SK-N-SH (cell line): Measurements from ENCODE around the gene ZBTB7B. TPM values are rescaled to one million over a fixed set of nuclear protein-coding genes. Genes with fewer than 3 reads are reported as not detected.

Experiments used
- CTCF ChIA-PET: fragments of 300-600, 350-600 bp; formaldehyde crosslinking; extraction: SDS; loops from one replicate; lab custom pipeline; 2021; lab: Yijun Ruan, JAX
- POLR2A ChIA-PET: fragments of 350-600 bp; sonication (Branson Sonifier 250); formaldehyde crosslinking; extraction: SDS; loops from one replicate; lab custom pipeline; 2020; ENCODE audit warnings: antibody characterized with exemption, inconsistent platforms; lab: Yijun Ruan, JAX
- DNase-seq: peaks from one replicate; pipeline ENCODE4 v3.0.0; 2012
- H2AFZ ChIP-seq: fragments of 200-600 bp; sonication (generic); 2 replicates; pipeline ENCODE4 v1.8.1; 2016; ENCODE audit warnings: antibody characterized with exemption, mild to moderate bottlenecking, low read depth
- H3F3A ChIP-seq: fragments of 200-600 bp; sonication (generic); replicated peaks from 2 replicates; pipeline ENCODE3; 2016; ENCODE audit warnings: antibody characterized with exemption, mild to moderate bottlenecking; ENCODE audit not compliant: insufficient read depth
- H3K27ac ChIP-seq, 2 experiments: fragments of 200-500 bp in 1 of 2; fragments of 200-600 bp in 1 of 2; sonication (Bioruptor generic) in 1 of 2; sonication (generic), shearing (Covaris generic) in 1 of 2; 2 replicates each; pipeline versions ENCODE4 v1.5.1 to v1.6.1; 2014 to 2016; ENCODE audit warnings: low read depth in 2 of 2, inconsistent platforms in 1 of 2, low read length in 1 of 2, mild to moderate bottlenecking in 1 of 2, mixed read lengths in 1 of 2
- H3K27me3 ChIP-seq: fragments of 200-600 bp; sonication (generic), shearing (Covaris generic); 2 replicates; pipeline ENCODE4 v1.6.1; 2016; ENCODE audit warnings: mixed run types; ENCODE audit not compliant: insufficient read depth
- H3K36me3 ChIP-seq, 2 experiments: fragments of 200-500 bp in 1 of 2; fragments of 200-600 bp in 1 of 2; sonication (Bioruptor generic) in 1 of 2; sonication (generic) in 1 of 2; replicated peaks in 1 of 2; 2 replicates each; pipeline versions ENCODE3 to v1.5.1; 2014 to 2016; ENCODE audit warnings: low read length in 1 of 2, mild to moderate bottlenecking in 1 of 2; ENCODE audit not compliant: insufficient read depth in 2 of 2, control insufficient read depth in 1 of 2
- H3K4me1 ChIP-seq, 2 experiments: fragments of 200-500 bp in 1 of 2; fragments of 200-600 bp in 1 of 2; sonication (Bioruptor generic) in 1 of 2; sonication (generic), shearing (Covaris generic) in 1 of 2; 2 replicates each; pipeline versions ENCODE4 v1.5.1 to v1.6.1; 2014 to 2016; ENCODE audit warnings: low read depth in 1 of 2, low read length in 1 of 2, mixed run types in 1 of 2; ENCODE audit not compliant: insufficient read depth in 2 of 2, control insufficient read depth in 1 of 2
- H3K4me2 ChIP-seq: fragments of 200-600 bp; sonication (generic), shearing (Covaris generic); 2 replicates; pipeline ENCODE4 v1.6.1; 2017; ENCODE audit warnings: mixed run types
- H3K4me3 ChIP-seq, 2 experiments: fragments of 200-500 bp in 1 of 2; fragments of 200-600 bp in 1 of 2; sonication (Bioruptor generic) in 1 of 2; sonication (generic), shearing (Covaris generic) in 1 of 2; 2 replicates each; pipeline versions ENCODE4 v1.5.1 to v1.8.1; 2014 to 2016; ENCODE audit warnings: low read depth in 2 of 2, inconsistent platforms in 1 of 2, low read length in 1 of 2, mild to moderate bottlenecking in 1 of 2, mixed read lengths in 1 of 2, moderate library complexity in 1 of 2
- H3K79me2 ChIP-seq: fragments of 200-600 bp; sonication (generic); 2 replicates; pipeline ENCODE4 v1.8.1; 2017; ENCODE audit warnings: mild to moderate bottlenecking; ENCODE audit not compliant: insufficient read depth
- H3K9ac ChIP-seq: fragments of 200-600 bp; sonication (generic); 2 replicates; pipeline ENCODE4 v1.6.1; 2017; ENCODE audit warnings: mixed run types
- H3K9me2 ChIP-seq: fragments of 200-600 bp; sonication (generic); 2 replicates; pipeline ENCODE4 v1.6.1; 2017; ENCODE audit warnings: mixed run types
- H3K9me3 ChIP-seq: fragments of 200-600 bp; sonication (generic); 2 replicates; pipeline ENCODE4 v1.6.1; 2017; ENCODE audit warnings: mixed run types, mild to moderate bottlenecking, moderate library complexity
- H4K20me1 ChIP-seq: fragments of 200-600 bp; sonication (generic); 2 replicates; pipeline ENCODE4 v1.6.1; 2017; ENCODE audit warnings: mild to moderate bottlenecking, mixed run types; ENCODE audit not compliant: insufficient read depth
- CHD2 ChIP-seq: fragments of 150-350 bp; IDR thresholded peaks from 2 replicates; pipeline ENCODE4 v1.6.1; 2018; ENCODE audit warnings: low read length; ENCODE audit not compliant: partially characterized antibody
- EP300 ChIP-seq, 2 experiments: IDR thresholded peaks; 2 replicates each; pipeline versions ENCODE4 v1.4.0 to v1.6.1; 2012; ENCODE audit warnings: borderline replicate concordance in 1 of 2, low read depth in 1 of 2, low read length in 1 of 2
- FOXJ3 ChIP-seq: sonication (generic); formaldehyde crosslinking; IDR thresholded peaks from 2 replicates; pipeline ENCODE4 v1.5.1; 2020; ENCODE audit warnings: mild to moderate bottlenecking, missing genetic modification reagents
- FOXM1 ChIP-seq: IDR thresholded peaks from 2 replicates; pipeline ENCODE4 v1.4.0; 2012; ENCODE audit warnings: low read depth, mild to moderate bottlenecking
- GABPA ChIP-seq: IDR thresholded peaks from 2 replicates; pipeline ENCODE4 v1.4.0; 2012; ENCODE audit warnings: low read depth, mild to moderate bottlenecking
- GATA2 ChIP-seq: sonication (generic); formaldehyde crosslinking; IDR thresholded peaks from 2 replicates; pipeline ENCODE4 v1.5.0; 2020; ENCODE audit warnings: mild to moderate bottlenecking, missing genetic modification reagents
- MXI1 ChIP-seq: IDR thresholded peaks from 2 replicates; pipeline ENCODE4 v1.6.1; 2012; ENCODE audit warnings: mild to moderate bottlenecking, low read depth, low read length, improper control_type of control experiment
- POLR2AphosphoS5 ChIP-seq: IDR thresholded peaks from 2 replicates; pipeline ENCODE4 v1.6.1; 2012; ENCODE audit warnings: low read depth, low read length
- RAD21 ChIP-seq: IDR thresholded peaks from 2 replicates; pipeline ENCODE4 v1.6.1; 2012; ENCODE audit warnings: mild to moderate bottlenecking, low read length
- RCOR1 ChIP-seq: fragments of 150-350 bp; IDR thresholded peaks from 2 replicates; pipeline ENCODE4 v1.6.1; 2017; ENCODE audit warnings: antibody characterized with exemption, low read length
- RXRA ChIP-seq: IDR thresholded peaks from 2 replicates; pipeline ENCODE4 v1.4.0; 2012; ENCODE audit warnings: low read depth, mild to moderate bottlenecking, borderline replicate concordance
- SIN3A ChIP-seq: IDR thresholded peaks from 2 replicates; pipeline ENCODE4 v1.6.1; 2012; ENCODE audit warnings: low read depth, mild to moderate bottlenecking, low read length, moderate library complexity, borderline replicate concordance
- TAF1 ChIP-seq: IDR thresholded peaks from 2 replicates; pipeline ENCODE4 v1.6.1; 2012; ENCODE audit warnings: low read depth, mild to moderate bottlenecking, low read length, moderate library complexity, borderline replicate concordance
- TEAD4 ChIP-seq: IDR thresholded peaks from 2 replicates; pipeline ENCODE4 v1.4.0; 2012; ENCODE audit warnings: mild to moderate bottlenecking, borderline replicate concordance; ENCODE audit not compliant: insufficient read depth
- WGBS: methylation state at CpG from one replicate; pipeline ENCODE4 v1.1.6; 2017; ENCODE audit warnings: low lambda C conversion rate; 5-methylcytosine and 5-hydroxymethylcytosine counted together
- polyA plus RNA-seq, 3 experiments: library from polyadenylated mRNA; depleted of rRNA; stranded (reverse); fragments of >200 nt; gene quantifications; 2 replicates each; pipeline ENCODE4 v1.2.3, GENCODE V29; 2012
- TF ChIP-seq, protein P1 (sequence below): IDR thresholded peaks from 2 replicates; pipeline ENCODE4 v1.4.0; 2012; ENCODE audit warnings: low read depth
- TF ChIP-seq, protein P2 (sequence below): IDR thresholded peaks from 2 replicates; pipeline ENCODE4 v1.4.0; 2012; ENCODE audit warnings: low read depth, borderline replicate concordance

The ZBTB7B gene
- polyA plus RNA-seq, 1 of the 3 experiments (the other 2 are of a cell fraction) = 15.7 TPM

DNA sequence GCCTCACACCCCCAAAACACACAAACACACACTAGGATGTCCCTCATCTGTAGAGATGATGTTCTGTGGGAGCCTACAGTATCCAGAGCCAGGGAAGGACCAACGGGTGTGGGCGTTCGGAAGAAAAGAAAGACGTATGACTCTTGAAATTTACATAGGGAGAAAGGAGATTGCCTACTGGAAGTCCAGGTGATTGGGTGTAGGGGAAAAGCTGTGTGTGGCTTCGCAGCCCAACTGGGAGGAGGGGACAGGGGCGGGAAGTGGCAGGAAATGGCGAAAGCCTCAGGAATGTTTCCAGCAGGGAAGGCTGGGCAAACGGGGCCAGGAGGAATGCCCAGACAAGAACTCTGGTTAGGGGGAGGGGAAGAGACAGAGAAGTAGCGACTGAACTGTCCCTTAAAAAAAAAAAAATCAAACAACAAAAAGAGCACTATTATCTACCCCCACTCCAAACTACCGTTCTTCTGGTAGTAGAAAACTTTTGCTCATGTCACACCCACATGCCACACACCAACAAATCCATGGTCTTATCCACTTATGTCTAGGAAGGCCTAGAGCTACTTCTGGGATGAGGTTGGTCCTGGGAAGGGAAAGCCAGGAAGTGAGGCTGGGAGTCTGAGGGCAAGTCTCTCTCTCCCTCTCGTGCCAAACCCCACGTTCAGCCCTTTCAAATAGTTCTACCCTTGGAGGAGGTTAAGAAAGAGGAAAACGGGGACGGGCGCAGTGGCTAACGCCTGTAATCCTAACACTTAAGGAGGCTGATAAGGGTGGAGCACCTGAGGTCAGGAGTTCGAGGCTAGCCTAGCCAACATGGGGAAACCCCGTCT, 29.9 kb upstream of the ZBTB7B start (continued):
- peak; percentile 78 for TF ChIP-seq POLR2AphosphoS5
- TF ChIP-seq TAF1 = peak; percentile 70
- TF ChIP-seq, protein P1, sequence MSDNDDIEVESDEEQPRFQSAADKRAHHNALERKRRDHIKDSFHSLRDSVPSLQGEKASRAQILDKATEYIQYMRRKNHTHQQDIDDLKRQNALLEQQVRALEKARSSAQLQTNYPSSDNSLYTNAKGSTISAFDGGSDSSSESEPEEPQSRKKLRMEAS = peak; percentile 83; the same call in 1 of the 2 replicates
- TF ChIP-seq TEAD4 = peak; percentile 53; the same call in 1 of the 2 replicates
- TF ChIP-seq CHD2 = peak; percentile 37
- 0 out of 2 replicates have a peak, but pooled peaks have one; percentile 32 for TF ChIP-seq FOXM1

DNA sequence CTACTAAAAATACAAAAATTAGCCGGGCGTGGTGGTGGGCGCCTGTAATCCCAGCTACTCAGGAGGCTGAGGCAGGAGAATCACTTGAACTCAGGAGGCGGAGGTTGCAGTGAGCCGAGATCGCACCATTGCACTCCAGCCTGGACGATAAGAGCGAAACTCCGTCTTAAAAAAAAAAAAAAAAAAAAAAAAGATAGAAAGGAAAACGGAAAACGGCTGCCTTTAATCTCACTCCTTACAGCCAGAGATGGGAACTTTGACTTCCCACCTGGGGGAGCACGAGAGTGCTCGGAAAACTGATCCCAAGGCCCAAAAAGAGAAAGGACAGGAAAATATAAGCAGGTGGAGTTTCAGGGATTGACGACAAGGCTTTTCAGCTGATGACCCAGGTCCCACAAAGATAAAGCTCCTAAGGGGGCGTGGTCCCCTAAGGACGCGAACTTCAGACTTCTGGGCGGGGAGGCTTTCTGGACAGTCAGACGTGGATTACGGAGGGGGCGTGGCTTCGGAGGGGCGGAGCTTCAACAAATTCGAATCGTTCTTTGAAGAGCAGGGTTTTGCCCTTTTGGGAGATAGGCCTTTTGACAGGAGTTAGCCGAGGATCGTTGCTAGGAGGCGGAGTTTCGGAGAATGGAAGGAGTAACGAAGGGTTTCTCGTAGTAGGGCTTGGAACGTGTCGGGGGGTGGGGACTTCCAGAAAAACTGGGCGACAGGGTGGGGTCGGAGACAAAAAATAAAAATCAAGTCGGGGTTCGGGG, 29.1 kb upstream of the ZBTB7B start:
- H3K9me3 ChIP-seq = no peaks in the 10 kb centered on the region
- H3K4me1 ChIP-seq = peaks cover 27 to 61% of the 10 kb centered on the region in 2 experiments
- H3K27me3 ChIP-seq = no peaks in the 10 kb centered on the region
- POLR2A ChIA-PET = interaction anchor here (0.7 to 3.1 kb wide), 7 partner anchors 9 to 26 kb away, joined by 3 to 13 read pairs (median 3); partner anchors contain the start of genes FLAD1, LENEP, PBXIP1 and PYGO2
- peaks cover 3 to 10% of the 10 kb centered on the region in 2 experiments for H3K36me3 ChIP-seq
- no peaks in the 10 kb centered on the region for H3K9me2 ChIP-seq
- DNase-seq = peak; percentile 75
- 5% methylated on average over 37 of the region's 37 CpGs for whole genome bisulfite sequencing
- peak overlapping the region; percentile 67 to 79 for H3K4me3 ChIP-seq
- H3K4me2 ChIP-seq = peak overlapping the region; percentile 98
- peaks cover 10% of the 10 kb centered on the region; the same call in 1 of the 2 replicates for H4K20me1 ChIP-seq
- TF ChIP-seq MXI1 (peak; percentile 37; the same call in 1 of the 2 replicates), POLR2AphosphoS5 (peak; percentile 90), EP300 (IDR thresholded peaks at IDR 0.05; ENCODE audit: borderline replicate concordance in 1 of 2, low read depth in 1 of 2, low read length in 1 of 2) (no peak; a peak in 1 of 4 replicates), RXRA (0 out of 2 replicates have a peak, but pooled peaks have one; percentile 32), RAD21 (peak; percentile 33), TAF1 (peak; percentile 43; the same call in 1 of the 2 replicates), FOXJ3 (CRISPR knock-in tag) (no peak), GATA2 (CRISPR knock-in tag) (peak; percentile 9), RCOR1 (peak; percentile 14; the same call in 1 of the 2 replicates), SIN3A (no peak; the same call in 1 of the 2 replicates), GABPA (no peak)
- TF ChIP-seq, protein P1 = peak; percentile 40; the same call in 1 of the 2 replicates
- TF ChIP-seq, protein P2, sequence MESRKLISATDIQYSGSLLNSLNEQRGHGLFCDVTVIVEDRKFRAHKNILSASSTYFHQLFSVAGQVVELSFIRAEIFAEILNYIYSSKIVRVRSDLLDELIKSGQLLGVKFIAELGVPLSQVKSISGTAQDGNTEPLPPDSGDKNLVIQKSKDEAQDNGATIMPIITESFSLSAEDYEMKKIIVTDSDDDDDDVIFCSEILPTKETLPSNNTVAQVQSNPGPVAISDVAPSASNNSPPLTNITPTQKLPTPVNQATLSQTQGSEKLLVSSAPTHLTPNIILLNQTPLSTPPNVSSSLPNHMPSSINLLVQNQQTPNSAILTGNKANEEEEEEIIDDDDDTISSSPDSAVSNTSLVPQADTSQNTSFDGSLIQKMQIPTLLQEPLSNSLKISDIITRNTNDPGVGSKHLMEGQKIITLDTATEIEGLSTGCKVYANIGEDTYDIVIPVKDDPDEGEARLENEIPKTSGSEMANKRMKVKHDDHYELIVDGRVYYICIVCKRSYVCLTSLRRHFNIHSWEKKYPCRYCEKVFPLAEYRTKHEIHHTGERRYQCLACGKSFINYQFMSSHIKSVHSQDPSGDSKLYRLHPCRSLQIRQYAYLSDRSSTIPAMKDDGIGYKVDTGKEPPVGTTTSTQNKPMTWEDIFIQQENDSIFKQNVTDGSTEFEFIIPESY = no peak
- TF ChIP-seq, all 33 proteins: peak for 8
- Histone ChIP-seq H2AFZ (no peak overlapping the region), H3F3A (peaks cover 36% of the 10 kb centered on the region), H3K27ac (peak overlapping the region; percentile 97 to 99), H3K79me2 (peaks cover 70% of the 10 kb centered on the region), H3K9ac (peak overlapping the region; percentile 88)
- CTCF ChIA-PET = interaction anchor here (1.0 to 37.5 kb wide), 10 partner anchors 9 to 494 kb away, joined by 3 to 640 read pairs (median 6); partner anchors contain the start of genes FLAD1, LENEP and ZBTB7B
